GM12872 (cell line): Measurements from ENCODE around the gene IRAK2.

Experiments used
- CTCF ChIP-seq: IDR thresholded peaks from 3 replicates; pipeline ENCODE4 v1.5.1; 2011; ENCODE audit warnings: low read depth, mild to moderate bottlenecking, low read length, moderate library complexity; ENCODE audit not compliant: insufficient read depth

IRAK2 gene

DNA sequence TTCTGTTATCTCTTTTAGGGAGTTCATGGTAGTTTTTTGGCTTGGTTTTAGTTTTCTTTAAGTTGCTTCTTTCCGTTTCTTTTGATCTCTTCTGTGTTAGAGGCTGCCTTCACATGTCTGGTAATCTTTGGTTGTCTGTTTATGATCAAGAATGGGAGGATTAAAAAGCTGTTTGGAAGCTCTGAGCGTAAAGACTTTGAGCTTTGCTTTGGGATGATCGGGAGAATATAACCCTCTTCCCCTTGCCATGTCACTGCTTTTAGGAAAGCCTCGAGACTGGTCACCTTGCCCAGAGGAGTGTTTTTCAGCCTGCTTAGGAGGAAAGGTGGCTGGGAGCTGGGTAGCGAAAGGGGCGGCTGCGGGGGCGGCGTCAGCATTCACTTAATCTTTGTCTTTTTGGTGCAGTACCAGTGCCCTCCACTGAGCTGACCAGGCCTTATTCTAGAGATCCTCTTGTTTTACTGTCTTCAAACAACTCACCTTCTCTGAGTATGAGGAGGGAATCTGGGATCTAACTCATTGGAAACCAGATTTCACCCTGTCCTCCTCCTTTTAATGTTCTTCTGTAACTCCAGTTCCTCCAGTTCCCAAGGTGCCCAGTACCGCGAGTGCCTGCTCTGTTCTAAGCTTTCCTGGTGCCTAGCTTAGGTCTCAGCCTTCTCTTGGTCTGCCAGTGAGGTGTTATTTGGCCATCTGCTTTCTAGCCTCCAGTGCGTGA, 99.1 kb downstream of the IRAK2 start:
- TF ChIP-seq CTCF = peak; percentile 55

- TF ChIP-seq CTCF = no peak
Observed at GRCh38 chr3:10265833-10266232, 101.1 kb downstream of the IRAK2 start.

DNA sequence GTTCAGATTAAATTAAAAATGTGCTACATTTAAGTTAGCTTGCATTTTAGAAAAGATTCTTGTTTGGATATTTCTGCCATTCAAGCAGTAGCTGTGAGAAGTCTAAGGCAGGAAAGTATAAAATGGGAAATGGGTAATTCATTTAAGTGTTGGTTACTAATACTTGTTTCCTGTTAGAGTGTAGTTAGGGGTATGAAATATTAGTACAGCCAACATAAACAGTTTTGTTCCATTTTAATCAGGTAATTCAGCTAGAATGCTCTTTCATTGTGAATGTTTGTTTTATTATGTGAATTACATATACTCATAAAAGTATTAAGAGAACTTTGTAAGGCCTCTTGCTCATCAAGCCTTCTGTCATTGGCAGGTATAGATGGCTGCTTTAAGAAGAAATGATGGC, 103.4 kb downstream of the IRAK2 start:
- TF ChIP-seq CTCF = no peak

DNA sequence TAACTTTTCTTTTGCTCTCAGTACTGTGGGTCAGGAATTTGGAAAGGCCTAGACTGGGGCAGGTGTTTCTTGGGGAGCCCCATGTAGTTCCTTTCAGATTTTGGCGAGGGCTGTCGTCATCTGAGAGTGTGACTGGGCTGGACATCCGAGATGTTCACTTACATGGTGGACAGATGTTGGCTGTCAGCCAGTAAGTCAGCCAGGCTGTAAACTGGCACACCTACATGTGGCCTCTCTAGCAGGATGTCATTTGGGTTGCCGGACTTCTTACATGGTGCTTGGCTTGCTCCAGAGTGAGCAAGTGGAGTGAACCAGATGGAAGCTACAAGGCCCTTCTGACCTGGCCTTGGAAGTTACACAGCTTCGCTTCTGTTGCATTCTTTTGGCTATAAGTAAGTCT, 104.2 kb downstream of the IRAK2 start:
- no peak for TF ChIP-seq CTCF

- TF ChIP-seq CTCF = no peak
Observed at GRCh38 chr3:10269443-10269842, 104.7 kb downstream of the IRAK2 start.

GRCh38 chr3:10272977-10273376, 108.3 kb downstream of the IRAK2 start:
- no peak for TF ChIP-seq CTCF

DNA sequence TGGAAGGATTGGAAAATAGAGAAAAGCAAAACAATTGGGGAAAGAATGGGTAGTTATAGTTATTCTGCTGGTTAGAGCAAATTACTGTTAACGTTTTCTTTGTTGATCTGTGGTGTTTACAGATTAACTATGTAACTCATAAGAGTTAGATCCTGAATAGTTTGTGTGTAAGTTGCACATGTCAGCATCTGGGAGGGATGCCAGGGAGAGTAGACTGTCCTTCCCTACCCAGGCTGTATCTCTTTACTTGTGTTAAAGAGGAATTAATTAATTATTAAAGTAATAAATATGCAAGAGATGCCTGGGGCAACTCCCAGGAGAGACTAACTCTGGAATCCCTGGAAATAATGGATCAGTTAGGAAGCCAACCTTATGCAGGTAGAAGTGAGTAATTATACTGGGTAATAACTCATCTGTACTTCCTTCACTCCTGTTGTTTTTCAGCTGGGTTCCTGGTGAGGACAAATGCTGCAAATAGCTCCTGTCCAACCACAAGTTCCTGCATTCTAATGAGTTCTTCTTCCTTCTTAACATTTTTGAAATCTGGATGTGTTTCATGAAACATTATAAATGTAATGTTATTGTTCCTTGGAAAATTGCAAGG, 109.1 kb downstream of the IRAK2 start:
- TF ChIP-seq CTCF = no peak
